G401.6 (cell line): Measurements from ENCODE around the gene TWF2.

Experiments
- FAIRE-seq: peaks from 2 replicates; lab custom pipeline; 2012; peaks lifted over from hg19 to GRCh38; lab: Jason Lieb, UNC

TWF2 gene

DNA sequence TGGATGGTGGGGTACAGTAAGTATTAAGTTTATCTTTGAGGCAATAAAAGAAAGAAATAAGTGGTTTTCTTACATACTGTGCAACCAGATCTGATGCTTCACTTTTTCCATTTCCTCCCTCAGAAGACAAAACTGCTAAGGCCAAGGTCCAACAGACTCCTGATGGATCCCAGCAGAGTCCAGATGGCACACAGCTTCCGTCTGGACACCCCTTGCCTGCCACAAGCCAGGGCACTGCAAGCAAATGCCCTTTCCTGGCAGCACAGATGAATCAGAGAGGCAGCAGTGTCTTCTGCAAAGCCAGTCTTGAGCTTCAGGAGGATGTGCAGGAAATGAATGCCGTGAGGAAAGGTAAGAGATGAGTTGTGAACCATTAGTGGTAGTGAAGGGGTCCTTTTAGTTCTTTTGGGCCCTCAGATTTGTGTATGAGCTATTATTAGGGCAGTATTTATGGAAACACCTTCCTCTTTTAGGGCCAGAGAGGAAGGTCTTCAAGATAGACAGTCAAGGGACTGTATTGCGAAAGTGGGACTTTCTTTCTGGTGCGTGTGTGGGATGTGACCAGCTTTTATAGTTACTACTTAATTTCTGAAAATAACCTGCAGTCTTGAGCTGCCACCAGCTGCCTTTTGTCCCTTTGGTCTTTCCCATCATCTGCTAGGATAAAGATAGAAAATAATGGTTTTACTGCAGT lies 36.4 kb downstream of the TWF2 start:
- FAIRE-seq: no peak

GRCh38 chr3:52200981-52201679 lies 37.8 kb downstream of the TWF2 start:
- FAIRE-seq: peak; percentile 6

DNA sequence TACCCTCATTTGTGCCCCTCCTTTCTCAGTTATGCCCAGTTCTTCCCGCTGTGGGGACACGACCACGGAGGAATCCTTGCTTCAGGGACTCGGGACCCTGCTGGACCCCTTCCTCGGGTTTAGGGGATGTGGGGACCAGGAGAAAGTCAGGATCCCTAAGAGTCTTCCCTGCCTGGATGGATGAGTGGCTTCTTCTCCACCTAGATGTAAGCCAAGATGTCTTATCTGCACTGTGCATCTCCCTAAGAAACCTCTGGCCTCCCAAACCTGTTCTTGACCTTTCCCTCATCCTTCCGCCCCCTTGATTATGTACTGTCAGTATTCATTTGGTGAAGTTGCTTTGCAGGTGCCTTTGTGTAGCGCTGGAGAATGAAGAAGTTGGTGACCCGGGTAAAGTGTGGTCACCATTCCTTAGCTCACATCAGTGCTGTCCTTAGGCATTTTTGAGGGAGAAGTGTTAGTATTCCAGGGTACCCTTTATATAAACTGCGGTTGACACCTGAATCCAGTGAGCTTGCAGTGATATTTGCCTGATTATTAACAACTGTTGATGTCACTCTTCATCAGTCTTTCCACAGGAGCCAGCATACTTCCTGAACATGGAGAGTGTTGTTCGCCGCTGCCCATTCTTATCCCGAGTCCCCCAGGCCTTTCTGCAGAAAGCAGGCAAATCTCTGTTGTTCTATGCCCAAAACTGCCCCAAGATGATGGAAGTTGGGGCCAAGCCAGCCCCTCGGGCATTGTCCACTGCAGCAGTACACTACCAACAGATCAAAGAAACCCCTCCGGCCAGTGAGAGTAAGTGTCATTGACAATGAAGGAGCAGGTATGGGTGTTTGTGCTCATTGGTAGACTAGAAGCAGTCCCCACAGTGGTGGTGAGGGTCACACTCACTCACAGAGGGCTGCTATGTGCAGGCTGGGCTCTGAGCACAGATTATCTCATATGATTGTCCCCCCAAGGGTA lies 40.0 kb downstream of the TWF2 start:
- no peak for FAIRE-seq

- peak; percentile 6 for FAIRE-seq
These were observed 40.9 kb downstream of the TWF2 start, which contains the start of gene ALAS1 for GRCh38 chr3:52197842-52198625. Gene ALAS1, plus strand, starts transcription at chr3:52198160. Its CDS starts 1,082 bp downstream, at chr3:52199242.

- no peak for FAIRE-seq
These were observed 41.5 kb downstream of the TWF2 start for GRCh38 chr3:52197499-52197841.

DNA sequence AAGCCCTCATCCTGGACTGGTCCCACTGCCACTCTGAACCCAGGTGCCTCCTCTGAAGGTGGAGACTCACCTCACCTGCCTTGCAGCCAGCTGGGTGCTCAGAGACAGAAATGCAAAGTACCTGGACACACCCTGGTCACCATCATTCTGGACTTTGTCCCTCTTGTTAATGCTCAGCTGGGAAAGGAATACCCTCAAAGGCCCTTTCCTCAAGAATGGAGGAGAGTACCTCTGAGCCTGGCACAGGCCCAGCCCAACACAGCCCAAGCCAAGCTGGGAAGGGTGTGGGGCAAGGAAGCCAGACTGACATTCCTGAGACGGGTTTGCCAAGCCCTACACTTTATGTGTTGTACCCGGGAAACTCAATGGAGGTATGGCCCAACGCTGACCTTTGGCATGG lies 42.0 kb downstream of the TWF2 start:
- FAIRE-seq: no peak

DNA sequence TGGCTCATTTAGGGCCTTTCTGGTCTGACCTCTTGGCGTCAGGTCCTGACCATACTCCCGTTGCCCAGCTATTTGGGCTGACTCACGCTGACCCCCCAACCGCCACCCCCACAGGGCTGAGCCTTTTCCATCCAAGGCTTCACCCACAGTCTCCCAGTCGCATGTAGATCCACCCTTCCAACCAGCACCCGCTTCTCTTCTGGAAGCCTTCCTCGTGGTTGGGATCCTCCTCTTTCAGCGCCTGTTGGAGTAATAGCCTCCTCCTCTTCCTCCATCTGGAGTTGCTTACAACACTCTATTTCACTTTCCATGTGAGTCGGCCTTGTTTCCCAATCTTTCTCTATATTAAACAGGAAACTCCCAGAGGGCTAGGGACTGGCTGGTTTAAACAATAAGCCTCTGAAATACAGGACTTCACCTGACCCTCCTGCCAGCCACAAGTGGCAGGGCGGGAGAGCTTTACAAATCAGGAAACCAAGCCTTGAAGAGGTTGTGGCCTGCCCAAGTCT lies 43.1 kb downstream of the TWF2 start:
- FAIRE-seq: no peak

GRCh38 chr3:52195291-52195597 lies 43.7 kb downstream of the TWF2 start:
- FAIRE-seq: no peak

DNA sequence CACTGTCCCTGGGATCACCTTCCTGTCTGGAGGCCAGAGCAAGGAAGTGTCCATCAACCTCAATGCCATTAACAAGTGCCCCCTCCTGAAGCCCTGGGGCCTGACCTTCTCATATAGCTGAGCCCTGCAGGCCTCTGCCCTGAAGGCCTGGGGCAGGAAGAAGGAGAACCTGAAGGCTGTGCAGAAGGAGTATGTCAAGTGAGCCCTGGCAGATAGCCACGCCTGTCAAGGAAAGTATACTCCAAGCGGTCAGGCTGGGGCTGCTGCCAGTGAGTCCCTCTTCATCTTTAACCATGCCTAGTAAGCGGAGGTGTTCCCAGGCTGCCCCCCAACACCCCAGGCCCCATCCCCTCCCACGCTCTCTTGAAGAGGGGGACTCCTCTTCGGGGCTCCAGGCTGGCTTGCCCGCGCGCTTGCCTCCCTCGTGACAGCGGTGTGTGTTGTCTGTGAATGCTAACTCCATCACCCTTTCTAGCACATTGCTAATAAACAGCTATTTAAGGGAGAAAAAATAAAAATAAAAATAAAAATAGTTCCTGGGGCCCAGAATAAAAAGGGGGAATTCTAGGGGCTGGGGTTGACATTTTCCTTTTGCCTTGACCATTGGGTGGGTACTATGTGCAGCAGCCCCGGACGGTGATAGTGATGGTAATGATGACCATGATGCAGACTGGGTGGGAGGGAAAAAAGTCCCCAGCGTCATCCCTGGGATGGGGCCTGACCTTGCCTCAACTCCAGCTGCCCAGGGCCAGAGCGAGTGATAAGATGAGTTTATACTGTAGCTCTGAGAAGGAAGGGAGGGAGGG lies 44.3 kb downstream of the TWF2 start:
- FAIRE-seq: no peak

DNA sequence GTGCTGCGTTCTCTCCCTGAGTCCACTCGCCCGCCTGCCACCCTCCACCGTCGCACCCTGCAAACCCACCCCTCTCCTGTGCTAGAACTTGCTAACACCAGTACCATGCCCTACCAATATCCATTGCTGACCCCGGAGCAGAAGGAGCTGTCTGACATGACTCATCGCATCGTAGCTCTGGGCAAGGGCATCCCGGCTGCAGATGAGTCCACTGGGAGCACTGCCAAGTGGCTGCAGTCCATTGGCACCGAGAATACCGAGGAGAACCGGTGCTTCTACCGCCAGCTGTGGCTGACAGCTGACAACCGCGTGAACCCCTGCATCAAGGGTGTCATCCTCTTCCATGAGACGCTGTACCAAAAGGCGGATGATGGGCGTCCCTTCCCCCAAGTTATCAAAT lies 45.9 kb downstream of the TWF2 start:
- FAIRE-seq: no peak

GRCh38 chr3:52191663-52192062 lies 47.3 kb downstream of the TWF2 start:
- no peak for FAIRE-seq

- FAIRE-seq: no peak
These were observed 48.5 kb downstream of the TWF2 start for GRCh38 chr3:52190294-52191074.

- no peak for FAIRE-seq
These were observed 50.4 kb downstream of the TWF2 start for GRCh38 chr3:52188556-52188955.

- no peak for FAIRE-seq
These were observed 52.2 kb downstream of the TWF2 start for GRCh38 chr3:52186729-52187128.

DNA sequence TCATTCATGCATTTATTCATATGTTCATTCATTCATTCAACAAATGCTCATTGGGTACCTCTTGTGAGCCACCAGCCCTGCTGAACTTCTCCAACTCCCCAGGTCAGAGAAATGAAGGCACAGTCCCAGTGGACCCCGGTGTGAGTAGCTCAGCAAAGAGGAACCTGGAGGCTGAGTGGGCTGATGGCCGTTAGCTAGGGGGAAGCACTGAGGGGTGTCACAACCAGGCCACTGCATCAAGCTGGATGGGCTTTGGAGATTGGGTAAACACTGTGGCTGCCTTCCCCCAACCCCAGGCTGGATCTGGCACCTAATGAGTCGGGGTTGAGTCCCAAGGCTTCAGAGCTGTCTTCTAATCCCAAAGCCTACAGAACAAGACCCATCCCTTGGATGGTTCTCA lies 53.1 kb downstream of the TWF2 start:
- no peak for FAIRE-seq

GRCh38 chr3:52185311-52185710 lies 53.6 kb downstream of the TWF2 start:
- no peak for FAIRE-seq

DNA sequence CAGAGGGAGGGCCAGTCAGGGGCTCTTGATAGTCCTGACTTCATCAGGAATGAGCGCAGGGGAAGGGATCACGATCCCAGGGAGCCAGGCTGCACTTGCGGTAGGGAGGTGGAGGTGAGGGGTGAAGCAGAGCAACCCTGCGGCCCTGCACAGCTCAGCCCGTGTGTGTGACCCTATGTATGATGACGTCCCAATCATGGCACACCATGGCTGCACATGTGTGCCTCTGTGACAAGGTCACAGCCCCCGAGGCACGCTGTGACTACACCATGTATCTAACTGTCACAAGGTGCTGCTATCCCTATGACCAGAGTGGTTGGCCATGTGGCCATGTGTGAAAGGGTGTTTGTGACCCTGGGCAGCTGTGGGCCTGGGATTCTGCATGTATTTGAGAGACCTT lies 54.3 kb downstream of the TWF2 start:
- no peak for FAIRE-seq

- no peak for FAIRE-seq
These were observed 55.0 kb downstream of the TWF2 start for GRCh38 chr3:52183786-52184445.

- no peak for FAIRE-seq
These were observed 56.3 kb downstream of the TWF2 start for GRCh38 chr3:52182691-52183090.

- FAIRE-seq: no peak
These were observed 56.8 kb downstream of the TWF2 start for GRCh38 chr3:52182196-52182595.
